Measurements from ENCODE around the gene EIF3D. TPM values are rescaled to one million over a fixed set of nuclear protein-coding genes. Genes with fewer than 3 reads are reported as not detected.

Gene EIF3D
- total RNA-seq = 100 to 1,000 TPM; 291 to 419 (median 301) TPM

GRCh38 chr22:36528795-36529751 lies at the start of gene EIF3D:
Gene EIF3D, minus strand, starts transcription at chr22:36529166. Its CDS starts 3,045 bp downstream, at chr22:36526121.
- no peaks in the 10 kb centered on the region for H3K9me3 ChIP-seq
- peak within 1 kb of the TSS; percentile 81 to 84 (median 82) for H3K4me3 ChIP-seq
- peak within 1 kb of the TSS; percentile 92 to 98 for H3K27ac ChIP-seq
- DNase-seq (ENCODE audit: low spot score in 2 of 2) = peak; percentile 98
- TF ChIP-seq CTCF (IDR thresholded peaks at IDR 0.05) (peak in 2 of 3 donors; percentile 4 to 21), POLR2A (IDR thresholded peaks at IDR 0.05) (peak; percentile 69), POLR2AphosphoS5 (IDR thresholded peaks at IDR 0.05) (peak; percentile 92 to 95 (median 93))
- peaks cover 11% of the 10 kb centered on the region for H3K36me3 ChIP-seq
- intact Hi-C loops (cut with DNase I; ENCODE audit: low total_unique reads) = no loop called here
- no peaks in the 10 kb centered on the region for H3K27me3 ChIP-seq
- H3K4me1 ChIP-seq = peaks cover 5 to 13% of the 10 kb centered on the region in 2 donors

- no peaks in the 10 kb centered on the region for H3K27me3 ChIP-seq
Observed at GRCh38 chr22:36578619-36579018, 49.7 kb upstream of the EIF3D start.

GRCh38 chr22:36577019-36577418 lies 48.1 kb upstream of the EIF3D start:
- TF ChIP-seq POLR2A (IDR thresholded peaks at IDR 0.05) (no peak), CTCF (IDR thresholded peaks at IDR 0.05) (no peak), POLR2AphosphoS5 (IDR thresholded peaks at IDR 0.05) (no peak)
- H3K9me3 ChIP-seq = no peaks in the 10 kb centered on the region
- H3K27ac ChIP-seq = no peak overlapping the region
- no peak for DNase-seq (ENCODE audit: low spot score in 2 of 2)
- no peaks in the 10 kb centered on the region for H3K36me3 ChIP-seq
- no peaks in the 10 kb centered on the region for H3K27me3 ChIP-seq
- no peaks in the 10 kb centered on the region for H3K4me1 ChIP-seq
- H3K4me3 ChIP-seq = no peak overlapping the region
- intact Hi-C loops (cut with DNase I; ENCODE audit: low total_unique reads) = no loop called here

More at GRCh38 chr22:36578619-36579018, 49.7 kb upstream of the EIF3D start:
- Histone ChIP-seq H3K36me3 (no peaks in the 10 kb centered on the region), H3K9me3 (no peaks in the 10 kb centered on the region), H3K27ac (no peak overlapping the region), H3K4me3 (no peak overlapping the region), H3K4me1 (no peaks in the 10 kb centered on the region)
- intact Hi-C loops (cut with DNase I; ENCODE audit: low total_unique reads) = no loop called here
- no peak for TF ChIP-seq CTCF (IDR thresholded peaks at IDR 0.05)
- TF ChIP-seq POLR2A (IDR thresholded peaks at IDR 0.05) = no peak
- TF ChIP-seq POLR2AphosphoS5 (IDR thresholded peaks at IDR 0.05) = no peak
- peak in 1 of 2 donors; percentile 58 for DNase-seq (ENCODE audit: low spot score in 2 of 2)

GRCh38 chr22:36574728-36575127 lies 45.8 kb upstream of the EIF3D start:
- Histone ChIP-seq H3K4me1 (no peaks in the 10 kb centered on the region), H3K9me3 (no peaks in the 10 kb centered on the region), H3K27ac (no peak overlapping the region), H3K27me3 (no peaks in the 10 kb centered on the region), H3K4me3 (no peak overlapping the region), H3K36me3 (no peaks in the 10 kb centered on the region)
- no peak for DNase-seq (ENCODE audit: low spot score in 2 of 2)
- TF ChIP-seq CTCF (IDR thresholded peaks at IDR 0.05) (no peak), POLR2AphosphoS5 (IDR thresholded peaks at IDR 0.05) (no peak), POLR2A (IDR thresholded peaks at IDR 0.05) (no peak)
- intact Hi-C loops (cut with DNase I; ENCODE audit: low total_unique reads) = no loop called here

GRCh38 chr22:36573815-36574363 lies 44.9 kb upstream of the EIF3D start:
- no peak for TF ChIP-seq POLR2A (IDR thresholded peaks at IDR 0.05)
- no peak for TF ChIP-seq POLR2AphosphoS5 (IDR thresholded peaks at IDR 0.05)
- TF ChIP-seq CTCF (IDR thresholded peaks at IDR 0.05) = no peak
- no peak for DNase-seq (ENCODE audit: low spot score in 2 of 2)
- Histone ChIP-seq H3K36me3 (no peaks in the 10 kb centered on the region), H3K4me3 (no peak overlapping the region), H3K9me3 (no peaks in the 10 kb centered on the region), H3K27ac (no peak overlapping the region), H3K4me1 (no peaks in the 10 kb centered on the region), H3K27me3 (no peaks in the 10 kb centered on the region)
- intact Hi-C loops (cut with DNase I; ENCODE audit: low total_unique reads) = no loop called here
